ENCODE data around the gene BEST4. TPM values are rescaled to one million over a fixed set of nuclear protein-coding genes. Genes with fewer than 3 reads are reported as not detected.

The BEST4 gene
- total and polyA plus RNA-seq, 4 donors: 0.30 to 1.8 (median 0.73) TPM

- DNase-seq: no peak
- H3K9me3 ChIP-seq (ENCODE audit: control insufficient read depth, low read length): no peaks in the 10 kb centered on the region
- intact Hi-C loops (cut with DNase I): loop anchor here (5.0 to 10.0 kb wide), 2 partner anchors 47 to 49 kb away; no protein-coding TSS in a partner anchor
- 43 to 46% methylated on average over 11 of the region's 11 CpGs for WGBS, 2 donors
- no peak for ATAC-seq (ENCODE audit: low FRiP score)
- no peaks in the 10 kb centered on the region for H3K27me3 ChIP-seq (ENCODE audit: control insufficient read depth in 1 of 2, insufficient read depth in 2 of 2, low read length in 1 of 2)
- H3K4me1 ChIP-seq (ENCODE audit: control insufficient read depth in 1 of 2, insufficient read depth in 2 of 2, low read length in 2 of 2): no peaks in the 10 kb centered on the region
- H3K36me3 ChIP-seq (ENCODE audit: control insufficient read depth in 1 of 2, insufficient read depth in 2 of 2, low read length in 1 of 2): no peaks in the 10 kb centered on the region
- H3K4me3 ChIP-seq (ENCODE audit: low read length in 2 of 2): no peak overlapping the region
- peak overlapping the region in 1 of 2 donors; percentile 23 for H3K27ac ChIP-seq (ENCODE audit: low read depth in 1 of 2, low read length in 2 of 2)
Measured at GRCh38 chr1:44785501-44786137, 2.4 kb downstream of the BEST4 start.

GRCh38 chr1:44785029-44785380, 3.0 kb downstream of the BEST4 start:
- Histone ChIP-seq H3K27ac (ENCODE audit: low read depth in 1 of 2, low read length in 2 of 2) (no peak overlapping the region), H3K4me3 (ENCODE audit: low read length in 2 of 2) (no peak overlapping the region), H3K27me3 (ENCODE audit: control insufficient read depth in 1 of 2, insufficient read depth in 2 of 2, low read length in 1 of 2) (no peaks in the 10 kb centered on the region), H3K36me3 (ENCODE audit: control insufficient read depth in 1 of 2, insufficient read depth in 2 of 2, low read length in 1 of 2) (no peaks in the 10 kb centered on the region), H3K4me1 (ENCODE audit: control insufficient read depth in 1 of 2, insufficient read depth in 2 of 2, low read length in 2 of 2) (no peaks in the 10 kb centered on the region), H3K9me3 (ENCODE audit: control insufficient read depth, low read length) (no peaks in the 10 kb centered on the region)
- peak in 1 of 2 donors; percentile 73 for DNase-seq
- intact Hi-C loops (cut with DNase I): loop anchor here (5.0 to 10.0 kb wide), 2 partner anchors 47 to 50 kb away; no protein-coding TSS in a partner anchor
- no peak for ATAC-seq (ENCODE audit: low FRiP score)
- 67% methylated on average over 6 of the region's 6 CpGs for WGBS, 2 donors

DNA sequence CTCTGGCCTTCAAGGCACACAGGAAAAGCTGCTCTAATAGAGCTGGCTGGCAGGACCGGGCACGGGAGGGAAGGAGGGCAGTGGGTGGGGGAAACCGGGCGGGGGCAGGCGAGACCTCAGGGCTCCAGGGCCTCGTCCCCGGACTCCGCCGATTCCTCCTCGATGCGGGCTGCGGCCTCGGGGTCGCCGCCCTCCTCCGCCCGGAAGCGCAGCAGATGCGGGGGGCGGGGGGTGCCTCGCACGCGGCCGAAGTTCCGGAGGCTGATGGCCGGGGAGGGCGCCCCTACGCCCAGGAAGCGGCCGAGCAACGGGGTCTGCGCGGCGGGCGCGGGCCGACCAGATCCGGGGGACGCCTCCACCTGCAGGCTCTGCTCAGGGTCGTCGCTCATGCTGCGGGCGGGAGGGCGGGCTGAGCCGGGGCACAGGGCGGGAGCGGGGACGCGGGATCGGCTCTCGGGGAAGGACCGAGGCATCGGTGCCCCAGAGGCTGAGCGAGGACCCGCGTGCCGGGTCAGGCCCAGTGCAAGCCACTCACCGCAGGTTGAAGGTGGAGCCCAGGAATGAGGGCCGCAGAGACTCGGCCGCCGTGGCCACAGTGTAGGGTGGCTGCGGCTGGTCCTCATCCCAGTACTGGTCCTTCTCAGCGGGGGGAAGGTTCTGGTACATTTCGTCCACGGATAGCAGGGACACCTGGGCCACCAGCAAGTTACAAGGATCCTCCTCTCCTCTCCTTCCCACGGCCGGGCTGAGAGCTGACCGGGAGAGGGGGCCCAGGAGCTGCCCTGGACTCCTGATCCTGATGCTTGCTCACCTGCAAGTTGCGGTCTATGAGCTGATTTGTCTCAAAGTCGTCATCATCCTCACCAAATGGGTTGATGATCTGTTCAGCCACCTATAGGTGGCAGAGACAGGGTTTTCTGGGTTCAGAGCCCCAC, 3.6 kb downstream of the BEST4 start:
- DNase-seq: peak in 1 of 2 donors; percentile 78
- intact Hi-C loops (cut with DNase I): loop anchor here (5.0 to 10.0 kb wide), 2 partner anchors 48 to 50 kb away; no protein-coding TSS in a partner anchor
- no peaks in the 10 kb centered on the region for H3K9me3 ChIP-seq (ENCODE audit: control insufficient read depth, low read length)
- H3K27me3 ChIP-seq (ENCODE audit: control insufficient read depth in 1 of 2, insufficient read depth in 2 of 2, low read length in 1 of 2): no peaks in the 10 kb centered on the region
- peak; percentile 28 for ATAC-seq (ENCODE audit: low FRiP score)
- no peak overlapping the region for H3K27ac ChIP-seq (ENCODE audit: low read depth in 1 of 2, low read length in 2 of 2)
- H3K36me3 ChIP-seq (ENCODE audit: control insufficient read depth in 1 of 2, insufficient read depth in 2 of 2, low read length in 1 of 2): no peaks in the 10 kb centered on the region
- 7 to 13% methylated on average over 44 to 71 of the region's 71 CpGs for WGBS, 2 donors
- no peaks in the 10 kb centered on the region for H3K4me1 ChIP-seq (ENCODE audit: control insufficient read depth in 1 of 2, insufficient read depth in 2 of 2, low read length in 2 of 2)
- peak overlapping the region in 1 of 2 donors; percentile 38 for H3K4me3 ChIP-seq (ENCODE audit: low read length in 2 of 2)

DNA sequence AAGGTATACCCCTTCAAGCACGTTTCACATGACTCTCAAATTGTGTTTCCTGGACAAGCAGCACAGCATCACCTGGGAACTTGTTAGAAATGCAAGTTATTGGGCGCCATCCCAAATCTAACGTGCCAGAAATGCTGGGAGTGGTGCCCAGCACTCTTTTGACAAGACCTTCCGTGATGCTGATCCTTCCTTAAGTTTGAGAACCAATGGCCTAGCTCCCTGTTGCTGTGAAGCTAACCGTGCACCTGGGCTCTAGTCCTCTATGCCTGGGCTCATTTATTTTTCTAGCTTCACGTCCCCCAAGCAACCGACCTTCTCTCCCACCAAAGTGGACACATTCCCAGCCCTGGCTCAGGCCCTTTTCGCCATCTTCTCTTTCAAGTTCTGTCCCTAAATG, 4.3 kb downstream of the BEST4 start:
- H3K9me3 ChIP-seq (ENCODE audit: control insufficient read depth, low read length): no peaks in the 10 kb centered on the region
- intact Hi-C loops (cut with DNase I): loop anchor here in 1 of 2 donors (10.0 kb wide), 1 partner anchor 51 kb away; no protein-coding TSS in a partner anchor
- H3K4me1 ChIP-seq (ENCODE audit: control insufficient read depth in 1 of 2, insufficient read depth in 2 of 2, low read length in 2 of 2): no peaks in the 10 kb centered on the region
- H3K27ac ChIP-seq (ENCODE audit: low read depth in 1 of 2, low read length in 2 of 2): no peak overlapping the region
- no peaks in the 10 kb centered on the region for H3K27me3 ChIP-seq (ENCODE audit: control insufficient read depth in 1 of 2, insufficient read depth in 2 of 2, low read length in 1 of 2)
- DNase-seq (no peak), ATAC-seq (ENCODE audit: low FRiP score) (no peak)
- H3K4me3 ChIP-seq (ENCODE audit: low read length in 2 of 2): no peak overlapping the region
- WGBS, 2 donors: 28 to 37% methylated on average over 8 of the region's 8 CpGs
- no peaks in the 10 kb centered on the region for H3K36me3 ChIP-seq (ENCODE audit: control insufficient read depth in 1 of 2, insufficient read depth in 2 of 2, low read length in 1 of 2)

- DNase-seq (peak in 1 of 2 donors; percentile 43), ATAC-seq (ENCODE audit: low FRiP score) (no peak)
- no peak overlapping the region for H3K4me3 ChIP-seq (ENCODE audit: low read length in 2 of 2)
- no peaks in the 10 kb centered on the region for H3K27me3 ChIP-seq (ENCODE audit: control insufficient read depth in 1 of 2, insufficient read depth in 2 of 2, low read length in 1 of 2)
- WGBS, 2 donors: 90 to 92% methylated on average over 14 of the region's 14 CpGs
- H3K4me1 ChIP-seq (ENCODE audit: control insufficient read depth in 1 of 2, insufficient read depth in 2 of 2, low read length in 2 of 2): no peaks in the 10 kb centered on the region
- H3K9me3 ChIP-seq (ENCODE audit: control insufficient read depth, low read length): no peaks in the 10 kb centered on the region
- intact Hi-C loops (cut with DNase I): loop anchor here in 1 of 2 donors (10.0 kb wide), 1 partner anchor 54 kb away; no protein-coding TSS in a partner anchor
- no peak overlapping the region for H3K27ac ChIP-seq (ENCODE audit: low read depth in 1 of 2, low read length in 2 of 2)
- H3K36me3 ChIP-seq (ENCODE audit: control insufficient read depth in 1 of 2, insufficient read depth in 2 of 2, low read length in 1 of 2): peaks cover 0 to 7% of the 10 kb centered on the region in 2 donors
Measured at GRCh38 chr1:44780583-44781121, 7.3 kb downstream of the BEST4 start.

- H3K9me3 ChIP-seq (ENCODE audit: control insufficient read depth, low read length): no peaks in the 10 kb centered on the region
- H3K36me3 ChIP-seq (ENCODE audit: control insufficient read depth in 1 of 2, insufficient read depth in 2 of 2, low read length in 1 of 2): peaks cover 0 to 7% of the 10 kb centered on the region in 2 donors
- H3K27ac ChIP-seq (ENCODE audit: low read depth in 1 of 2, low read length in 2 of 2): no peak overlapping the region
- WGBS, 2 donors: 92 to 95% methylated on average over 6 of the region's 6 CpGs
- no peaks in the 10 kb centered on the region for H3K27me3 ChIP-seq (ENCODE audit: control insufficient read depth in 1 of 2, insufficient read depth in 2 of 2, low read length in 1 of 2)
- H3K4me3 ChIP-seq (ENCODE audit: low read length in 2 of 2): no peak overlapping the region
- peak in 1 of 2 donors; percentile 27 for DNase-seq
- no peaks in the 10 kb centered on the region for H3K4me1 ChIP-seq (ENCODE audit: control insufficient read depth in 1 of 2, insufficient read depth in 2 of 2, low read length in 2 of 2)
- no peak for ATAC-seq (ENCODE audit: low FRiP score)
- intact Hi-C loops (cut with DNase I): loop anchor here in 1 of 2 donors (5.0 kb wide), 1 partner anchor 42 kb away; the partner anchor contains the start of gene KIF2C
Measured at GRCh38 chr1:44778705-44779576, 9.0 kb downstream of the BEST4 start.

GRCh38 chr1:44777969-44778635, 9.9 kb downstream of the BEST4 start:
- ATAC-seq (ENCODE audit: low FRiP score) (no peak), DNase-seq (peak in 1 of 2 donors; percentile 57)
- Histone ChIP-seq H3K36me3 (ENCODE audit: control insufficient read depth in 1 of 2, insufficient read depth in 2 of 2, low read length in 1 of 2) (peaks cover 0 to 7% of the 10 kb centered on the region in 2 donors), H3K4me3 (ENCODE audit: low read length in 2 of 2) (no peak overlapping the region), H3K4me1 (ENCODE audit: control insufficient read depth in 1 of 2, insufficient read depth in 2 of 2, low read length in 2 of 2) (no peaks in the 10 kb centered on the region), H3K27me3 (ENCODE audit: control insufficient read depth in 1 of 2, insufficient read depth in 2 of 2, low read length in 1 of 2) (no peaks in the 10 kb centered on the region), H3K9me3 (ENCODE audit: control insufficient read depth, low read length) (no peaks in the 10 kb centered on the region), H3K27ac (ENCODE audit: low read depth in 1 of 2, low read length in 2 of 2) (no peak overlapping the region)
- intact Hi-C loops (cut with DNase I): loop anchor here in 1 of 2 donors (5.0 kb wide), 1 partner anchor 41 kb away; the partner anchor contains the start of gene KIF2C
- WGBS, 2 donors: 72% methylated on average over 13 of the region's 13 CpGs
